BLaER1 treated with 17β-estradiol and CSF1 and Interleukin-3, amounts not matched to agents 10 nM and 100 nM (cell line): ENCODE measurements around the gene ZDHHC3.
"Not testable (repeated sequence)": the region's sequence is repeated elsewhere in the genome, so short reads cannot be mapped to it uniquely, and the experiment has no call there.

Experiments
- H3K27ac ChIP-seq, 11 experiments: shearing (Covaris generic); formaldehyde crosslinking; 2 replicates each; pipeline ENCODE4 v1.8.1; 2022
- H3K27me3 ChIP-seq, 11 experiments: shearing (Covaris generic); formaldehyde crosslinking; 2 replicates each; pipeline ENCODE4 v1.8.1; 2022
- H3K36me3 ChIP-seq, 11 experiments: shearing (Covaris generic); formaldehyde crosslinking; 2 replicates each; pipeline ENCODE4 v1.8.1; 2022
- H3K4me1 ChIP-seq, 10 experiments: shearing (Covaris generic); formaldehyde crosslinking; 2 replicates each; pipeline ENCODE4 v1.8.1; 2022
- H3K4me2 ChIP-seq, 11 experiments: shearing (Covaris generic); formaldehyde crosslinking; 2 replicates each; pipeline ENCODE4 v1.8.1; 2022
- H3K4me3 ChIP-seq, 10 experiments: shearing (Covaris generic); formaldehyde crosslinking; 2 replicates each; pipeline ENCODE4 v1.8.1; 2022
- H3K9ac ChIP-seq, 11 experiments: shearing (Covaris generic); formaldehyde crosslinking; 2 replicates each; pipeline ENCODE4 v1.8.1; 2022
- H3K9me3 ChIP-seq, 11 experiments: shearing (Covaris generic); formaldehyde crosslinking; replicated peaks in 1 of 11; 2 replicates each; pipeline ENCODE4 v1.8.1; 2022
- H4K20me1 ChIP-seq, 11 experiments: shearing (Covaris generic); formaldehyde crosslinking; 2 replicates each; pipeline ENCODE4 v1.8.1; 2022
- Cebpa-rat ChIP-seq, 11 experiments: shearing (Covaris generic); IDR thresholded peaks; 2 replicates each; pipeline ENCODE4 v1.8.1; 2022

Gene ZDHHC3

DNA sequence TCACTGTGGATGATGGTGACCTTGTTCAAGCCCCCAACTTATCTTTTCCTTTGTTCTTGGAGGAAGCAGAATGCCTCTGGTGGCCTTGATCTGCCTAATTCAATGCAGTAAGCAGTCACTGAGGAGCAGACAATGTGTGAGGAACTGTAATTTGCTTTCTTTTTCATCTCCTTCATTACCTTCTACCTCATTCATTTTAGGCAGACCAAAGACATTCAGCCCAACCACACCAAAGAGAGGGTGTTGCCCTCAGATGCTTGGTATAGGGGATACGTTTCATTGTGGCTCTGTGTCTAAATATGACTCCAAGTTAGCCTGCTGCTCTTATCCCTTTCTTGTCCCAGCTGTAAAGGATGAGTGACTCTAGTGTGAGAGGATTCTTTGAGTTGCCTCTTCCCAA, 15.4 kb upstream of the ZDHHC3 start:
- no peak for TF ChIP-seq Cebpa-rat (IDR thresholded peaks at IDR 0.05)
- Histone ChIP-seq H4K20me1 (peaks cover 0 to 83% (median 45%) of the 10 kb centered on the region in 11 experiments; a peak in 17 of 22 replicates), H3K4me1 (peaks cover 0 to 38% (median 6%) of the 10 kb centered on the region in 10 experiments; a peak in 9 of 20 replicates), H3K27ac (no peak overlapping the region), H3K36me3 (peaks cover 60 to 82% (median 77%) of the 10 kb centered on the region in 11 experiments), H3K4me2 (no peak overlapping the region), H3K9ac (no peak overlapping the region), H3K9me3 (no peaks in the 10 kb centered on the region), H3K27me3 (no peaks in the 10 kb centered on the region), H3K4me3 (no peak overlapping the region)

DNA sequence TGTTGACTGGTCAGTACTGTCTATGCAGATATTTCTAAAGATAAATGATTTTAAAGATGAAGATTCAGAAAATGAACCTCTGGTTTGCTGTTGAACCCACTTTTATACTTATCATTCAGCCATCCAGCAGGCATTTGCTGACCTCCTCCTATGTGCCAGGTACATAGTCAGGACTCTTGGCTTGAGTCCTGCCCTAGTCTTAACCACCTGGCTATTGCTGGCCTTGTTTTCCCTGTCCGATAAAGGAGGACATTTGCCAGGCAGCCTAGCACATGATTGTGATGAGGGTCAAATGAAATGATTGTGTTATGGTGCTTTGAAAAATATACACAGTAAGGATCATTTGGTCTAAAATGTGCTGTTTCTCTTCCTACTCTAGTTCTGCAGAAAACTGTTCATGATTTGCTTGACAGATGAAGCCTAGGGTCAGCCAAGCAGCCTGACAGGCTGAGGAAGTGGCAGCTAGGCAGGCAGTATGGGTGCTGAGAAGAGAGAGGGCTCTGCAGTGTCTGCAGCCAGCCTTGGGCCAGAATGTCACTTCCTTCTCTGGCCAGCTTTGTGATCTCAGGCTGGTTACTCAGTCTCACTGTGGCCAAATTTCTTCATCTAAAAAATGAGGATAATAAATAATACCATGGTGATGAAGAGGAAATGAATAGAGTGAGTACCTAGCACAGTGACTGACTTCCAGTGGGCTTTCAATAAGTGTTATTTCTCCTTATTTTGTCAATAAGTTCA, 13.8 kb upstream of the ZDHHC3 start:
- no peak overlapping the region; a peak in 1 of 22 replicates for H3K9ac ChIP-seq
- no peak overlapping the region for H3K4me3 ChIP-seq
- TF ChIP-seq Cebpa-rat (IDR thresholded peaks at IDR 0.05), result no peak
- peaks cover 2 to 77% (median 44%) of the 10 kb centered on the region in 11 experiments; a peak in 20 of 22 replicates for H4K20me1 ChIP-seq
- H3K9me3 ChIP-seq, result no peaks in the 10 kb centered on the region
- no peak overlapping the region for H3K27ac ChIP-seq
- H3K4me1 ChIP-seq, result peaks cover 0 to 43% (median 7%) of the 10 kb centered on the region in 10 experiments; a peak in 10 of 20 replicates
- peaks cover 45 to 77% (median 69%) of the 10 kb centered on the region in 11 experiments for H3K36me3 ChIP-seq
- no peaks in the 10 kb centered on the region for H3K27me3 ChIP-seq
- H3K4me2 ChIP-seq, result peak overlapping the region in 1 of 11 experiments; percentile 39; a peak in 1 of 22 replicates

DNA sequence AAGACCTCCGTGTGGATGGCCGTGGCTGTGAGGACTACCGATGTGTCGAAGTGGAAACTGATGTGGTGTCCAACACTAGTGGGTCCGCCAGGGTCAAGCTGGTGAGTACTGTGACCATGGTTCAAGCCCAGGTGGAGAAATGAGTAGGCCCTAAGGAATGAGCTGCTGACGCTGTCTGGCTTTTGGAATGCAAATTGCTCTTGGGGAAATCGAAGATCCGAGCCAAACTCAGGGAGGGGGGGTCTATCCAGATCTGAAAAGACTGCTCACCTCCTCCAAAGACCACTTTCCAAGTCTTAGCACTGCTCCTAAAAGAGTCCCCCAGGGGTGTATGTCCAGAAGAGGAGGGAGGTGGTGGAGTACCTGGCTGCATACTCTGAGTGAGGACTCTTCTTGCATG, 13.2 kb upstream of the ZDHHC3 start:
- H4K20me1 ChIP-seq, result peaks cover 9 to 77% (median 50%) of the 10 kb centered on the region in 11 experiments; a peak in 20 of 22 replicates
- peaks cover 45 to 77% (median 68%) of the 10 kb centered on the region in 11 experiments for H3K36me3 ChIP-seq
- peaks cover 0 to 43% (median 6%) of the 10 kb centered on the region in 10 experiments; a peak in 14 of 20 replicates for H3K4me1 ChIP-seq
- H3K27me3 ChIP-seq, result no peaks in the 10 kb centered on the region
- no peak overlapping the region; a peak in 1 of 22 replicates for H3K9ac ChIP-seq
- 0 out of 22 replicates have a peak overlapping the region, but pooled peaks of 1 of the 11 experiments have one; percentile 39 for H3K4me2 ChIP-seq
- no peak for TF ChIP-seq Cebpa-rat (IDR thresholded peaks at IDR 0.05)
- no peak overlapping the region for H3K4me3 ChIP-seq
- H3K27ac ChIP-seq, result no peak overlapping the region
- no peaks in the 10 kb centered on the region for H3K9me3 ChIP-seq

DNA sequence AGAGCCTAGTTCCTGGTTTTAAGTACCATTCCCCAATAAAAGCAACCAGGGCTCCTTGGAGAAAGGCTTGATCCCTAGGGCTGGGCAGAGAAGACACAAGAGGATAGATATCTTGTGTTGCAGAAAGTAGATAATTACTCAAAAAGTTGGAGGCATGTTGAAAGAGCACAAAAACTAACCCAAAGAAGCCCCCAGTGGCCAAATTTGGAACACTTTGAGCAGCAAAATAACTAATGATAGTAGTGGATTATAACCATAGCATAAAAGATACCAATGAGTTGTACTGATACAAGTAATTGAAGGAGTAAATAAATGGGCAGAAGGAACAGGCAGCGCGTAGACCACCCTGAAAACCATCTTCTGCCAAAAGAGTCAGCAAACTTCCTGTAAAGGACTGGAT, 12.1 kb upstream of the ZDHHC3 start:
- Histone ChIP-seq H4K20me1 (peaks cover 20 to 78% (median 54%) of the 10 kb centered on the region in 11 experiments; a peak in 20 of 22 replicates), H3K36me3 (peaks cover 39 to 72% (median 60%) of the 10 kb centered on the region in 11 experiments), H3K4me1 (peaks cover 5 to 43% (median 9%) of the 10 kb centered on the region in 10 experiments; a peak in 14 of 20 replicates), H3K4me2 (no peak overlapping the region), H3K27me3 (no peaks in the 10 kb centered on the region), H3K4me3 (no peak overlapping the region), H3K9ac (no peak overlapping the region), H3K9me3 (no peaks in the 10 kb centered on the region), H3K27ac (no peak overlapping the region)
- TF ChIP-seq Cebpa-rat (IDR thresholded peaks at IDR 0.05), result no peak

DNA sequence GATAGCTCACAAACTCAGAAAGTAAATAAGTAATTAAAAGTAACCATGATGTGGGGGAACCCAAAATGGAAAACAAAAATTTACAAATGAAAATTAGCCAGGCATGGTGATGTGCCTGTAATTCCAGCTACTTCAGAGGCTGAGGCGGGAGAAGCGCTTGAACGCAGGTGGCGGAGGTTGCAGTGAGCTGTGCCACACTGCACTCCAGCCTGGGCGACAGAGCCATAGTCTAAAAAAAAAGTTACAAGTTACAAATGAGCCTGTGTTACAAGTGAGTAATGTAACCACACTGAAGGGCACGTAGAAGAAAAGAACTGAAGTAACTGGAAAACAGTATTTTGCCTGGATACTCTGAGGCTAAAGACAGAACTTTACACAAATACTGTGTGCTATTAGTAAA, 11.4 kb upstream of the ZDHHC3 start:
- Histone ChIP-seq H3K4me3 (no peak overlapping the region), H3K4me1 (peaks cover 5 to 48% (median 15%) of the 10 kb centered on the region in 10 experiments; a peak in 15 of 20 replicates), H4K20me1 (peaks cover 27 to 83% (median 58%) of the 10 kb centered on the region in 11 experiments; a peak in 20 of 22 replicates), H3K36me3 (peaks cover 31 to 72% (median 55%) of the 10 kb centered on the region in 11 experiments), H3K27me3 (no peaks in the 10 kb centered on the region), H3K9me3 (no peaks in the 10 kb centered on the region), H3K4me2 (no peak overlapping the region), H3K9ac (no peak overlapping the region), H3K27ac (no peak overlapping the region)
- TF ChIP-seq Cebpa-rat (IDR thresholded peaks at IDR 0.05), result no peak

DNA sequence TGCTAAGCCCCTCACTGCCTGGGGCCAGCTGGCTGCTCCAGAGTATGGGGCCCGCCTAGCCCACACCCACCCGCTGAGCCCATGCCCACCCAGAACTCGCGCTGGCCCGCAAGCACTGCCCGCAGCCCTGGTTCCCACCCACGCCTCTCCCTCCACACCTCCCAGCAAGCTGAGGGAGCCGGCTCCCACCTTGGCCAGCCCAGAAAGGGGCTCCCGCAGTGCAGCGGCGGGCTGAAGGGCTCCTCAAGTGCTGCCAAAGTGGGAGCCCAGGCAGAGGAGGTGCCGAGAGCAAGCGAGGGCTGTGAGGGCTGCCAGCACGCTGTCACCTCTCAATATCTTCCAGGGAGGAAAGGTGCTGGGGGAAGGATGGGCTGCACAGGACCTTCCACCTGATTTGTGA, 10.4 kb upstream of the ZDHHC3 start:
- Histone ChIP-seq H4K20me1 (peaks cover 31 to 90% (median 68%) of the 10 kb centered on the region in 11 experiments; a peak in 21 of 22 replicates), H3K4me1 (peaks cover 6 to 58% (median 17%) of the 10 kb centered on the region in 10 experiments; a peak in 17 of 20 replicates), H3K36me3 (peaks cover 21 to 66% (median 45%) of the 10 kb centered on the region in 11 experiments)
- H3K9ac ChIP-seq, H3K4me2 ChIP-seq, H3K27me3 ChIP-seq, H3K4me3 ChIP-seq, H3K27ac ChIP-seq, H3K9me3 ChIP-seq: not testable (repeated sequence)

DNA sequence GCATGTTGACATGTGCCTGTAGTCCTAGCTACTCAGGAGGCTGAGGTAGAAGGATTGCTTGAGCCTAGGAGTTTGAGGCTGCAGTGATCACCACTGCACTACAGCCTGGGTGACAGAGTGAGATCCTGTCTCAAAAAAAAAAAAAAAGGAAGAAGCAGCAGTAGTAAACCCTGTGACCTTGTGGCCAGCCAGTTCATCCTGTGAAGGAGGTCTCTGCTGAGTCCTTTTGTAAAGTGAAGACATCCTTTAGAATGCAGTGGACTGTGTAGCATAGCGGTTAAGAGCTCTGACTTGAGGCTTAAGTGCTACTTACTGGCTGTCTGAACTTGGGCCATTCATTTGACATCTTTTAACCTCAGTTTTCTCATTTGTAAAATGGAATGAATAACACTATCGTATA, 8.4 kb upstream of the ZDHHC3 start:
- no peaks in the 10 kb centered on the region for H3K9me3 ChIP-seq
- H3K4me3 ChIP-seq, result no peak overlapping the region
- peaks cover 13 to 63% (median 29%) of the 10 kb centered on the region in 10 experiments; a peak in 18 of 20 replicates for H3K4me1 ChIP-seq
- no peaks in the 10 kb centered on the region for H3K27me3 ChIP-seq
- no peak overlapping the region for H3K27ac ChIP-seq
- TF ChIP-seq Cebpa-rat (IDR thresholded peaks at IDR 0.05), result no peak
- peaks cover 9 to 64% (median 28%) of the 10 kb centered on the region in 11 experiments; a peak in 21 of 22 replicates for H3K36me3 ChIP-seq
- H3K4me2 ChIP-seq, result peak overlapping the region in 6 of 11 experiments; percentile 14 to 77 (median 39); a peak in 9 of 22 replicates
- peaks cover 41 to 90% (median 79%) of the 10 kb centered on the region in 11 experiments; a peak in 21 of 22 replicates for H4K20me1 ChIP-seq
- no peak overlapping the region for H3K9ac ChIP-seq

DNA sequence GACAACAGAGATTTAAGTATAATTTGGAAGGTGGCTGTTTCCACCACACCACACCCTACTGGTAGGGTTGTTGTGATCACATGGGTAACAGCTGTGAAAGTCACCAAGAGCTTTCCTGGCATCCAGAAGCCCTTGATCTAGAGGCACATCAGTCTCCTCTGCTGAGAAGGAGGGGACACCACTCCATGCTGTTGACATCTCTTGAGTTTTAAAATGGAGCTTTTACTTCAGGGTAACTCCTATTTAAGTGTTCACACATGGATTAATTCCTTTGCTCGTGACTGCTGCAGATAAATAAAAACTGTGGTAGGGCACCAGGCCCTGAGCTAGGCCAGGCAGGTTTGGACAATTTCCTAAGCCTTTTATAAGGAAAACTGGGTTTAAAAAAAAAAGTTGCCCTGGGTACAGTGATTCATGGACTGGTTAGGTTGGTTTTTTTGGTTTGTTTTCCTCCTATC, 7.5 kb upstream of the ZDHHC3 start:
- Histone ChIP-seq H3K27me3 (no peaks in the 10 kb centered on the region), H3K36me3 (peaks cover under 1 to 63% (median 24%) of the 10 kb centered on the region in 11 experiments; a peak in 21 of 22 replicates), H3K4me1 (peaks cover 15 to 67% (median 30%) of the 10 kb centered on the region in 10 experiments; a peak in 18 of 20 replicates), H3K9ac (no peak overlapping the region), H3K4me3 (no peak overlapping the region), H3K9me3 (no peaks in the 10 kb centered on the region), H4K20me1 (peaks cover 36 to 90% (median 72%) of the 10 kb centered on the region in 11 experiments; a peak in 21 of 22 replicates), H3K4me2 (peak overlapping the region in 2 of 11 experiments; percentile 54 to 77; a peak in 5 of 22 replicates), H3K27ac (no peak overlapping the region)
- no peak for TF ChIP-seq Cebpa-rat (IDR thresholded peaks at IDR 0.05)

DNA sequence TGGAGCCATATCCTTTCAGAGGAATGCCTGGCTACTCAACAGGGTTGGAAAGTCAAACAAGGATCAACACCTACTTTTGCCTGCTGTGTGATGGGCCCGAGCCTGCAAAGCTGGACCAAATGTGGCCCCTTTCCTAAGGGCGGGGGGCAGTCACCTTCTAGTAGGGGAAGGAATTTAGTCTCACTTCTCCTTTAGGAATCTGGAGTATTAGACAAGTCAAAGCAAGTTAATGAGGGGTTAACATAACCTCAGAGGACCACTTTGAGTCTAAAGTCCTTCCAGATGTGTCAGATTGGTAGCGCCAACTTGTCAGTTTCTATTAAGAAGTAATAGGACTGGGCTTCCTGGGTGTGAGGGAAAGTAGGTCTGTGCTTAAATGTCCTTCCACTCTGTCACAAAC, 6.8 kb upstream of the ZDHHC3 start:
- H3K36me3 ChIP-seq, result peaks cover 0 to 70% (median 24%) of the 10 kb centered on the region in 11 experiments; a peak in 20 of 22 replicates
- H3K27ac ChIP-seq, result no peak overlapping the region
- peaks cover 33 to 86% (median 65%) of the 10 kb centered on the region in 11 experiments; a peak in 21 of 22 replicates for H4K20me1 ChIP-seq

More for the DNA sequence above, 6.8 kb upstream of the ZDHHC3 start:
- Histone ChIP-seq H3K9me3 (no peaks in the 10 kb centered on the region), H3K27me3 (no peaks in the 10 kb centered on the region), H3K4me1 (peaks cover 22 to 74% (median 35%) of the 10 kb centered on the region in 10 experiments; a peak in 19 of 20 replicates), H3K9ac (no peak overlapping the region), H3K4me3 (no peak overlapping the region), H3K4me2 (peak overlapping the region in 5 of 11 experiments; percentile 19 to 77 (median 31); a peak in 7 of 22 replicates)
- TF ChIP-seq Cebpa-rat (IDR thresholded peaks at IDR 0.05), result no peak
